ENCODE data around the gene SAFB.

SAFB gene

DNA sequence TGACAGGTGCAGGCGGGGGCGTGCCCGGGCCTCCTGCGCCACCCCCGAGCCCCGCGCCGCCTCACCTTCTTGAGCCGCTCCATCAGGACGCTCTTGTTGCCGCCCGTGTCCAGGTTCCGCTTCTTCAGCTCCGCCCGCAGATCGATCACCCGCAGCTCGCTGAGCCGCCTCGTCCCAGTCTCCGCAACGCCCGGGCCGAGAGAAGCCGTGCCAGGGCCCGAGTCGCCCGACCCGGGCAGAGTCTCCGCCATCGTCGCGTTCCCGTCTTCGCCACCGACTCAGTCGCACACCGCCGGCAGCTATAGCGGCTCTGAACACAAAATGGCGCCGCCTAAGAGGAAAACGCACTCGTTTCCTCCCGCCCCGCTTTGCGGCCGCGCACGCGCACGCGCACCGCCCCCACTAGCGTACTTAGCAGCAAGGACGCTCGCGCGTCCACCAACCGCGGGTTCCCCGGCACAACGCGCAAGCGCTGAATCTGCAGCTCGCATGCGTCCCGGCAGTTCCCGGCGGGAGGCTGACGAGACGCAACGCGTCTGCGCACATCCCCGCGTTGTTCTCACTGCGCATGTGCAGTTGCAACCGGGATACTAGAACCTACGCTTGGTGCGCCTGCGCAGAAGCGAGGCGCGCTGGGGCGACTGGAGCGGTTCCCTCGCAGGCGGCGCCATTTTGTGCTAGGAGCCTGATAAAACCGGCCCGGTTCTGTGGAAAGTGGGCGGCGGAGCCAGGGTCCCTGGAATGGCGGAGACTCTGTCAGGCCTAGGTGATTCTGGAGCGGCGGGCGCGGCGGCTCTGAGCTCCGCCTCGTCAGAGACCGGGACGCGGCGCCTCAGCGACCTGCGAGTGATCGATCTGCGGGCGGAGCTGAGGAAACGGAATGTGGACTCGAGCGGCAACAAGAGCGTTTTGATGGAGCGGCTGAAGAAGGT lies at the start of gene SAFB, which contains the start of gene SAFB2:
Gene SAFB, plus strand, starts transcription at position 619 of the 932 bp plus-strand sequence. Its CDS starts 123 bp downstream, at position 742.
Gene SAFB2, minus strand, starts transcription at position 312 of the 932 bp plus-strand sequence. Its CDS starts 61 bp downstream, at position 251.
- peak; percentile 99 for DNase-seq

DNA sequence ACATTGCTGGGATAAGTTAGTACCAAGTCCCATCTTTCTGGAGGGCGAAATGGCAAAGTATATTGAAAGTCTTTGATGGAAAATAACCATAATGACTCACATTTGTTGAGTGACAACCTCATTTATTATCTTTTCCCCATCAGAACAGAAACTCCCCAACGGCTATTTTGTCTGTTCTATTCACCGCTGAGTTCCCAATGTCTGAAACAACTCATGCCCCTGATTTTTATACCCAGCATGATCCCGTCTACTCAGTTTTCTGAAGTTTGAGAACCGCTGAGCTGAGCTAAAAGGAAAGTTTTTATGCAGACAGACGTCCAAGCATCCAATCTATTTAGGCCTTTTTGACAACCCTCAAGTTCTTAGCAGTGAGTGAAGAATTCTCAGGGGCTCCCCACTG lies 47.3 kb upstream of the SAFB start:
- DNase-seq = no peak

DNA sequence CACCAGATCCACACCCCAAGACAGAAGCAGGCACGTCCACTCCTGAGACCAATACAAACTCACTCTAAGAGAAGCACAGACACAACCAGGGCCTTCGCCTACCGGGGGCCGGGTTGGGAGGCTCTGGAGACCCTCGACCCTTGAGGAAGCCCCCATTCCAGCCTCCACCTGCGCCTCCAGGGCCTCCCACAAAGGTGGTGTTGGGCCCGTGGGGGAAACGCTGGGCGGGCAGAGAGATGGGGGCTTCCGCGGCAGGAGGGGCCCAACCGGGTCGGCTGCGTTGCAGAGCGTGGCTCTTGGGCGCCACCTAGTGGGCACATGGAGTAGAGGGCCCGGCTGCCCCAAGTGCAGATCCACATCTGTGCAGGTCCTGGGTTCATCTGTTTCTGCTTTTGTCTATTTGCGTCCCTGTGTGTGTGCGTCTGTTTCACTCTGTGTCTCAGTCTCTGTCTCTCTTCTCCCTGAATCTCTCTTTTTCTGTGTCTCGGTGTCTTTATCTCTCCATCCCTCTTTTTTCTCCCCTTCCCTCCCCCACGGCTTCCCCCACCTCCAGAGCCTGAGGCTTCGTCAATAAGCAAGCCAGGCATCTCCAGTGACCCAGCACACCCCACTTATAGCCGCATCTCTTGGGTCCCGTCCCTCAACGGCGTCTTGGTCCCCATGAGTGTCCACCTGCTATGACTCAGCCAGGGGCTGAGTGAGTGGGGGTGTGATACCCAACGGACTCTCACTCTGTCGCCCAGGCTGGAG lies 44.6 kb upstream of the SAFB start:
- DNase-seq = peak; percentile 71

DNA sequence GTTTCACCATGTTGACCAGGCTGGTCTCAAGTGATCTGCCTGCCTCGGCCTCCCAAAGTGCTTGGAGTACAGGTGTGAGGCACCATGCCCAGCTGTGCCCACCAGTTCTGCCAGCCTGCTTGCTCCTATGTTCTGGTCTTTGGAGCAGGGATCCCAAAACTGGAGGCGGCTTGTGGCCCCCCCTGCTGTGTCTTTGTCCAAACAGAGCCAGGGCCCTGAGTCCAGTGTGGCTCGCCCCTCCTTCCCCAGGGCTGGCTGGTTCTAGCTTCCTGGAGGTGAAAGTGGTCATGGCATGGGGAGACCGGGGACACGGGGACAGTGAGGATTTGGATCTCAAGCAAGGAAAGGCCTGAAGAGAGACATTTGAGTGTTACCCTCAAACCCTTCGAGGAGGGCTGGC lies 43.6 kb upstream of the SAFB start:
- no peak for DNase-seq

DNA sequence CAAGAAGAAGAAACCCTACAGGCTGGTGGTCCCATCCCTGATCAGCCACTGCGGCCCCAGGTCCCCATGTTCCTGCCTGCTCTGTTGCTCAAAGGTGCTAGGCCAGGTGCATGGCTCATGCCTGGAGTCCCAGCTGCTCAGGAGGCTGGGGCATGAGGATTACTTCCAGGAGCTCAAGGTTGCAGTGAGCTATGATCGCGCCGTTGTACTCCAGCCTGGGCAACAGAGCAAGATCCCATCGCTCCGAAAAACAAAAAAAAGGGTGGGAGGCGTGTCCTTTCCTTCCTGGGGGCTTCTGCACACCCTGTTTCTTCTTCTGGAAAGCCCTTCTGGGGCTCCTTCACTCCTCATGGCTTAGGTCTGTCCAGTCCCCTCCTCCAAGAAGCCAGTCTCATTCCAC lies 43.2 kb upstream of the SAFB start:
- DNase-seq = no peak

DNA sequence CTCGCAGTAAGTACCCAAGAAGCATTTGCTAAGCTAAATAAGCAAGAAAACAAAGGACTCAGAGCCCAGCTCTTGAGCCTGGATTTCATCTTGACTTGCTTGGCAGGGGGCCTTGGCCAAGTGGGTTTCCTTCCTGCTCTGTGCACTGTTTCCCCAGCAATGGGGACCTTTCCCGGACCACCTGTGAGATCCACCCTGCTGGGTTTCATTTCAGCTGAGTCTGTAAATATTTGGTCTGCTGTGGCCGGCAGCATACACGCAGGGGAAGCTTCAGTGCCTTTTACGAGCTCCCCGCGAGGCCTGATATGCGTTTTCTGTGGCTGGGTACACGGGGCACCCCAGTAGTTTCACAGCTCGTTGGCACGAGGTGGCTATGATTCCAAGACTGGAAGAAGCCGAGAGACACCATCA lies 42.7 kb upstream of the SAFB start:
- no peak for DNase-seq

DNA sequence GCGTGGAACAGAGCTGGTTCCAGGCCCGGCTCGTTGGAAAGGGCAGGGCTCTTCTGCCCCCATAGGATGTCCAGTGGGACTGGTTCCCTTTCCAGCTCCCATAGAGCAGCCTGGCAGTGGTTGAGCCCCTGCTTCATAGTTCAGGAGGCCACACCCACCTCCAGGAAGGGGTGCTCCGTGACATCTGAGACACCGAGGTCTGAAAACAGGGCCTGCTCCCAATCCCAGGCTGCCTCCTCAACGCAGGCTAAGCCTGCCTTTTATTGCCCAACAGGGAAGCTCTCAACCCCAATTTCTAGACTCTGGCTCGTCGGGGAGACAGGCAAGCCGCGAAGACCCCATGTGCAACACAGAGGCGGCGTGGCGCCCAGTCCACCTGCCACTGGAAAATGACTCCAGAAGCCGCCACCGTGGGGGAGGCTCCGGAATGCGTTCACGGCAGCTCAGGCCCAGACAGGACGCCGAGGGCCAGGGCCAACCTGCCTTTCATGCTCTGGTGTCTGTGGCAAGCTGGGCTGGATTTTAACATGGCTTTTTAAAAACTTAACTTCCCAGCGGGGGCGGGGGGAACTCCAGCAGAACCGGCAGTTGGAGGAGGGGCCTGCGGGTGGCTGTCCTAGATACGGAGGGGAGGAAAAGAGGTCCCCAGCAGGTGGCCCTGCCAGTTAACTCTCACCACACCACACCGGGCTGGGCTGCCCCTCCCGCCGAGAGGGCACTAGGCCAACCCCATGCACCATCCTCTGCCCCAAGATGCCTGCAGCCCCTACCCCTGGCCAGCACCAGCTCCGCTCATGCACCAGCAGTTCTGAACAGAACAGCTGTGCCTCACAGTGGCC lies 37.2 kb upstream of the SAFB start:
- peak; percentile 10 for DNase-seq

DNA sequence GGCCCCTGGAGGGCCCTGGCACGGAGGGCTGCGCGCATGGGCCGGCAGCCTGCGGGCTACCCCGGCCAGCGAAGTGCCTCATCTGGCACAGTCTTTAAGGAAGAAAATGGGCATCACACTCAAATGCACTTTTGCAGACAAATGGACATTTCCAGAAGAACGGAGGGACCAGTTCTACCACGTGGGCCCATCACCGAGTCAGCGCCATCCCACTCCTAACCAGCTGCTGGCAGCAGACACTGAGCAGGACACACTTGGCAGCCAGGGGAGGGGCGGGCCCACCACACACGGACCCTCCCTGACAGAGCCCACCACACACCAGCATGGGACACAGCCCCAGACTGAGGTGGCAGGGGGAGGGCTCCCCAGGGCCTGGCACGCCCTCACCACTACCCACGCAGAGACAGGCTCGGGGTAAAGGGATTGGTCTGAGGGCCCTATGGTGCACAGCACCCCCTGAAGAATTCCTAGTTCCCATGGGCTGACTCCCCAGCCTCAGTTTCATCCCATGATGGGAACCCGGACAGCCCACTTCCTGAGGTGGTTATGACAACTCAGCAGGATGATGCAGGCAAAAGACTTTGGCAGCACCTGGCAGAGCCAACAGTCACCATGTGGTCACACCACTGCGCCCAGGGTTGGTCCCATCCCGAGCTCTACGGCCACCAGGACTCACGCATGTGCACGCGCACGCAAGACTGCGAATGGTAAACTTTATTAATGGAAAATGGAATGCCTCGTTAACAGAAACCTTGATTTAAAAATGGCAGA lies 36.4 kb upstream of the SAFB start:
- DNase-seq = no peak

DNA sequence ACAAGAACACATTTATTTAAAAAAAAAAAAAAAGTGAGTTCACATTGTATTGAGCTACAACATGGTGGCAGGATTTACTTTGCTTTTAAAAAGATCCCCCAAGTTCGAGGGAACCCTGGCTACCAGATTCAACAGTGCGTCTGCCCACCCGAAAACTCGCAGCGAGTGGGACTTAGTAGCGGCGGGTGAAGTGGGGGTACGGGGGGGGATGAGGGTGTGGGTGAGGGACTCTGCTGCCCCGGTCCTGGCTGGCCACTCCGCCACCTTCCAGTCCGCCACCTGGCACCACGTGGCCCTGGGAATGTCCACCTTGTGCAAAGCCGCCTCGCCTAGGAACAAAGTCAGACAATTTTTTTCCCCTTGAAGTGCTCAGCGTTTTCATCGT lies 35.8 kb upstream of the SAFB start:
- DNase-seq = no peak

DNA sequence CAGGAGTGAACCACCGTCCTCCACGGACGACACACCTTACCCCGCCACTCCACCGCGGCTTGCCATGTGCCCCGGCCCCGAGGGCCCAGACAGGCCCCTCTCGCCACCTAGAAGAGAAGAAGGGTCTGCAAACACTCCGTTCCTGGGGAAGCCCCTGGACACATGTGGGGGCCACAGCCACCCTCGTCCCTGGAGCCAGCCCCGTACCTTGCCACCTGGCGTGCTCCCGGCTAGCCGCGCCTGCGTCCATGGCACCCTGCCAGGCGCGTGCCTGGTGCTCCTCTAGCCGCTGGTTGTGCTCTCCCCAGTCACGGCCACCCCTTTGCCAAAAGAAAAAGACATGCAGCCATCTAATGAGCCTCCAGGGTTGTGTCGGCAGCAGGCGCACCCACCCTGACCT lies 35.2 kb upstream of the SAFB start:
- DNase-seq = no peak

DNA sequence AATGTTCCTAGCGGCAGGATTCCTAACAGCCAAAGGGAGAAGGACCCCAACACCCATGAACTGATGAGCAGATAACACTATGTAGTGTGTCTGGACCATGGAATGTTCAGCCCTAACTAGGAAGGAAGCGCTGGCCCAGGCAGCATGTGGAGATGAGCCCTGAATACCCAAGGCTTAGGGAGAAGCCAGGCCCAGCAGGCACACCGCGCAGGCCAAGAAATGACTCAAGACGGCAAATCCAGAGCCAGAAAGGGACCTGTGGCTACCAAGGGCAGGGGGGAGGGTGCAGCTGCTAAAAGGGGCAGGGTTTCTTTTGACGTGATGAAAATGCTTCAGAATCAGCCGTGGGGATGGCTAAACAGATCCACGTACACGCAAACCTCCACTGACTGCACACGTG lies 34.4 kb upstream of the SAFB start:
- no peak for DNase-seq

DNA sequence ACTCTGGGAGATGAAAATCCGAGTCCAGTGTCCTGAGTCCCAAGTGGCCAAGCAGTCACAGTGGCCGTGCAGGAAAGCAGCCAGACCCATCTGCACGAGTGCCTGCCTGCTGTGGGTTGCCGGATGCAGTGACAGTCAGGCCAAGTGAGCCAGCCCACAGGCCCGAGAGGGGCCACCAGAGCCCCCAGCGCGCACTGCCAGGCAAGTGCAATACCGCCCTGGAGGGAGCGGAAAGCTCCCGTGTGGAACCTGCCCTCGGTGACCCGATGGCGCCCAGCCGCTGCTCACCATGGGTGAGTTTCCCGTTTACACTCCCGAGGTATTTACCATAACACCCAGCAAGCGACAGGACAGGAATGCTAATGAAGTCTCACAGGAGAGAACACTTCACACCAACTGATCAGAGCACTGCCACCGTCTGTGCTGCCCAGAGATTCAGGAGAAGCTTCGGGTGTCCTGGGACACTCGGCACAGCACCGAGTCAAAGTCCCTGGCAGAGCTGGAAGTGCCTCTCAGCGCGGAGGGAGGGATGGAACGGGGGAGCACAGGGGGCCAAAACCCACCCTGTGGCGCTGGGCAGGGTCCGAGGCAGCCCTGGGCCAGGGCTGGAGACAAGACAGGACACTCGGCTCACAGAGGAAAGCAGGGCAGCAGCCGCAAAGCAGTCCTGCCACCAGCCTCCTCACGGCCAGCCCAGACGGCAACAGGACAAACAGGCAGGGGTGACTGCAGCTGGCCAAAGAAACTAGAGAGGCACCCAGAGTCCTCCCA lies 33.8 kb upstream of the SAFB start:
- DNase-seq = no peak

DNA sequence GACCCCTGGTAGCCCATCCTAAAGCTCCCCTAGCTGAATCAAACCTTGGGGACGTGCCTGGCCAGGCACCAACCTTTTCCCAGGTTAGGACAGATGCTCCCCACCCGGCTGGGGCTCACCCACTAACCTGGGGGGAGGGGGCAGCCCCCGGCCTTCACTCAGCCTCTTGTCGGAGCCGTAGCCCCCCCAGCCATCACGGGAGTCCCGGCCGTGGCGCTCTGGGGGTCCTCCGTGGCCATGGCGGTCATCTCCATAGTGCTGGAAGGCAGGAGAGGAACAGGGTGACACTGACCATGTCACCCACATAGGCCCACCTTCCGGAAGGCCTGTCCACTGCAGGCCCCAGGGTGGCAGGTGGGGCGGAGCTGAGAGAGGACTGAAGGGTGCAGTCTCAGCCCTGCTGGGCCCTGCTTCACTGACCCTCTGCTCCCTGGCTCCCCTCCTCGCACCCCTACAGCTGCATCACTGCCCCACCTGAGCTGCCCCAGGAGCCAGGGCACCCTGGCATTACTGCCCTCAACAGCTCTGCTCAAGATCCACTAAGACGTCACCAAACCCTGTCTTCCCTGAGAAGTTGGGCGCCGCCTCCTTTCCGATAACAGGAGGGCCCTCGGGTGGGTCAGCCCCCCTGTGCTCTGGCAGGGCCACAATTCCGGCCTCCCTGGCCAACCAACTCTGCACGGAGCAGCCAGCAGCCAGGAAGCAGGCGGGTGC lies 32.6 kb upstream of the SAFB start:
- DNase-seq = no peak

DNA sequence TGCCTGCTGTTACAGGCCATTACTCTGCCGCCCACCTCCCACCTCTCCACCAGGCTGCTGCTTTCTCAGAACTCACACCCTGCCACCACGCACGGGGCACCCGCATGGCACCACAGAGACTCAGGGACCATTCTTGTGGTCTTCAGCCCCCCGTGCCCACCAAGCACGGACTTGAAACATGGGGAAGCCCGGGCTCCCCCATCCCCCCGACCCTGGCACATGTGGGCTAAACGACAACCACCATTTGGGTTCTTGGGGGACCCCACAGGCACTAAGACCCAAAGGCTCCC lies 32.1 kb upstream of the SAFB start:
- no peak for DNase-seq

DNA sequence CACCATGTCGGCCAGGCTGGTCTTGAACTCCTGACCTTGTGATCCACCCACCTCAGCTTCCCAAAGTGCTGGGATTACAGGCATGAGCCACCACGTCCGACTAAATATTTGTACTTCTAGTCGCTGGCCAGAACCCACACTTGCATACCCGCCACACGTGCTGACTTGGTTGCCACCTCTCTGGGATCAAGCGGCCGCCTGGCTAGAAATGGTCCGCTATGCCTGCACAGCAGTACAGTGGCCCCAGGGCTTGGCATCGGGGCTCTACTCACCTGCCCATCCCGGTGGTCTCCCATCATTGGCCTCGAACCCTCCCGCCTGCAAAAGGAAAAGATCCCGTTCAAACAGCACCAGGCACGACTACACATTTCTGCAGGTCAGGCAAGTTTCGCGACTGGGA lies 31.4 kb upstream of the SAFB start:
- DNase-seq = no peak

DNA sequence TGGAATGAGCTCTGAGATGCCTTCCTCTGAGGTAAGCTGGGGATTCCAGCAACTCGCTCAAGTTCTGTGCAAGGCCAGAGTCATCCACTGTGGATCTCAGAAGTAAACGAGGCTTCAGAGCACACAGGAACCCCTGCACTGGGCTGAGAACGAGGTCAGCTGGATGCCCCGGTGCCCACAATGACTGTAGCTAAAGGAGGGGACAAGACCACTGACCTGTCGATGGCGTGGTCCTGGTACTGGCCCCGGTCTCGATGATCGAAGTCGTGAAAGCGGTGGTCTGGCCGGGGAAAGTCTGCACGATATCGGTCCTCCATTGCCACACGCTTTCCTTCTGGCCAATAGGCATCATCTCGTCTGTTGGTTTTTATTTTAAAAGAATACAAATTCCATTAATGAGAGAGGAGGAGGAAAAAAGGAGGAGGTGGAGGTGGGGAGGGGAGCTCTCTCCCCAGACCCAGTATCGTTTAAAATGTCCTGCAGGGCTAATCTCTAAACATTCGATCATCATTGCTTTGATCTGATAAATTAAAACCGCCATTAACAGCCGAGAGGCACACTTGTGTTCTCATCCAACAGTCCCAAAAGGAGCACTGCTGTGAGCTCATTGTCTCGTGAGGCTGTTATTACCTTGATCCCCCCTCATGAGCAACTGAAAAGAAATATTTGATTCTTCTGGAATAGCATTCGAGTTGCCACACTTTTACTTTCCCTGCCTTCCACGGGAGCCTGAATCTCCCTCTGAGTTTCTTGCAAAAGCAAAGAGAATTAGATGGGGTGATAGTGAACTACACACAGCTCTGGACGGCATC lies 30.1 kb upstream of the SAFB start:
- DNase-seq = no peak

DNA sequence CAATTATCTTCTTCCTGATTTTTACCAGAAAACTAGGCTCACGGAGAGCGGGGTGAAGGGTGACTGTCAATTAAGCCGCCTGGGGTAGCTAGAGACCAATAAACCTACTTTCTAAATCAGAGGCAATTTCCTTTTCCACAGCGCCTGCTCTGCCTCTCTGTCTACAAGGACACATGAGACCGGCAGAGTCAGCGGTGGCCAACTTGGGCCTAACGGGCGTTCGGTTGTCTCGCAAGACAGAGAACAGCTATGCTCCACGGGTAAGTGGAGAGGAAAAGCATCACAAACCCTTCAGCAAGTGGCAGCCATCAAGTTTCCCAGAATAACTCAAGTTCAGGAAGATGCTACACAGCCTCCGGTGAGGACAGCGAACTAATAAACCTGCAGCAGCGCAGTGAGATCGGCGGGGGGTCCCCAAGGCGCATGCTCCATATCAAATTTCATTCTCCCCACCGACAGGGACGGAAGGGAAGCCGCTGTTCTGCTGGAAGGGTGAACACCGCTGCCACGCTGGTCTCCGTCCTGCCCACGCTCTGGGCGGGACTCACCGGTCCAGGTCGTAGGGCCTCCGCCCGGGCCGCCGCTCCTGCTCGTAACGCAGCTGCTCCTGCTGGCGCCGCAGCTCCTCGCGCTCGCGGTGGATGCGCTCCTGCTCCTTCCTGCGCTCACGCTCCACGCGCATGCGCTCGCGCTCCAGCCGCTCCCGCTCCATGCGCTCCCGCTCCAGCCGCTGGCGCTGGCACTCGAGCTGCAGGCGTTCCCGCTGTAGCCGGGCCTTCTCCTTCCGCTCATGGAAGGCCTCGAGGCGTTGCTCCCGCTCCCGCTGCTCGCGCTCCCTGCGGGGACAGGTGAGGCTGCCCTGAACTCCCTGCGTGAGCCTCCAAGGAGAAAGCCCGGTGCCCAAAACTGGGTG lies 29.3 kb upstream of the SAFB start:
- DNase-seq = no peak

DNA sequence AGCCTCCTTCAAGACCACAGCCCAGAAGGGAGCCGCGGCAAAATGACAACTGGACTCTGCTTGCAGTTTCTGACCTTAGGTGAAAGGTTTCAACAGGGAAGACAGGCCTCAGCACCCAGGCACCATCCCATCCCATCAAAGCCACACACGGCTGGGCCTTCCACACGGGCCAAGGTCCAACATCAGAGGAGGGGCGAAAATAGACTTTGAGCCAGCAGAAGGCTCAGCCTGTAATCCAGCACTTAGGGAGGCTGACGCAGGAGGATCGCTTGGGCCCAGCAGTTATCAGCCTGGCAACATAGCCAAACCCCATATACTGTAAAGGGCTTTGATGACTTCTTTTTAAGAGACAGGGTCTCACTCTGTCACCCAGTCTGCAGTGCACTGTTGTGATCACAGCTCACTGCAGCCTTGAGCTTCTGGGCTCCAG lies 28.3 kb upstream of the SAFB start:
- no peak for DNase-seq

DNA sequence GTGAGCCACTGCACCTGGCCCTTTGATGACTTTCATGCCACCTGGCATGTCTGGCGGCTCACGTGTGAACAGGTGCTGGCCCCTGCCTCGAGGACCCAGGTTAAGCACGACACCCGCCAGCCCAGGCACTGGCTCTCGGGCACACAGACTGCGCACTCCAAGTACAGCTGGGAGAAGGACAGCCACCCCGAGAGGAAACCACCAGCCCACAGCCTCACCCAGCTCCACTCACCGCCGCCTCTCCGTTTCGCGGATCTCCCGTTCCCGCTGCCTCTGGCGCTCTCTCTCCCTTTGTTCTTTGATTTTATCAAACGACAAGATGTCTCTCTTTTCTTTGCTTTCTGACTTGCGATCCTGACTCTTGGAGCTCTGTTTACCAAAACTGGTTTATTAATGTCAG lies 27.8 kb upstream of the SAFB start:
- DNase-seq = no peak

Data from activated gamma-delta T cell treated with Interleukin-2 at 50 U/mL for 16 hours (primary cell).